Kidney epithelial cell (primary cell): ENCODE results near the gene PDE6H. TPM values are rescaled to one million over a fixed set of nuclear protein-coding genes. Genes with fewer than 3 reads are reported as not detected.

ENCODE experiments used
- DNase-seq: peaks from one replicate; pipeline ENCODE4 v3.0.0-alpha.2; 2010; ENCODE audit warnings: low read depth
- H3K27me3 ChIP-seq: 2 replicates; pipeline ENCODE4 v1.6.0; 2011; ENCODE audit warnings: low read length; ENCODE audit not compliant: control insufficient read depth, insufficient read depth
- H3K36me3 ChIP-seq: 2 replicates; pipeline ENCODE4 v1.5.1; 2011; ENCODE audit warnings: low read length; ENCODE audit not compliant: control insufficient read depth, insufficient read depth
- H3K4me3 ChIP-seq: 2 replicates; pipeline ENCODE4 v1.5.1; 2011; ENCODE audit warnings: low read depth, mild to moderate bottlenecking, control low read depth, low read length
- CTCF ChIP-seq: IDR thresholded peaks from 2 replicates; pipeline ENCODE4 v1.5.1; 2011; ENCODE audit warnings: mild to moderate bottlenecking, moderate library complexity, low read length, control low read depth, inconsistent platforms; ENCODE audit not compliant: insufficient read depth, poor library complexity, severe bottlenecking
- total RNA-seq: library from RNA; depleted of rRNA; stranded (reverse); fragments of >200 nt; gene quantifications from 2 replicates; pipeline ENCODE4 v1.2.3, GENCODE V29; 2015

The PDE6H gene
- total RNA-seq, 1 donor from 2014 or later = not detected

DNA sequence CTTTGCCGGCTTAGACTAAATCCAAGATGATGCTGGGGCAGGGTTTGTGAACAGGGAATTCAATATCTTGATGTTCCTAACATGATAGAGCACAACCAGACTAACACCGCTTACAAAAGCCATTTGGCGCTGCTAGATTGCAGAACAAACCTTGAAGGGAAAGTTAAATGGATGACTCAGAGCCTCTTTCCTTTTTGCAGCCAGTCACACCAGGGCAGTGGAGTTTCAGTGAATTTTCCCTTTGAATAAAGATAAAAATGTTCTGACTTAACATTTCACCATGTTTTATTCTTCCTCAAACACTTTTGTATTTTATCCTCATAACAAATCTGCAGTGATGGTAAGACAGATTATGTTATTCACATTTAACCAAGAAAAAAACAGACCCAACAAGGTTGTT lies 47.3 kb downstream of the PDE6H start:
- H3K4me3 ChIP-seq = no peak overlapping the region

More for the DNA sequence above, 47.3 kb downstream of the PDE6H start:
- DNase-seq = no peak
- no peak for TF ChIP-seq CTCF
- H3K27me3 ChIP-seq = no peaks in the 10 kb centered on the region
- H3K36me3 ChIP-seq = no peaks in the 10 kb centered on the region

Other genes with a start within 250 kb of the PDE6H start
- gene WBP11, start 169.6 kb upstream of the PDE6H start, total RNA-seq = 21.7 and 31.4 TPM in 2 replicates
- gene C12orf60, start 169.4 kb upstream of the PDE6H start, total RNA-seq = 4.7 and 4.9 TPM in 2 replicates
- gene SMCO3, start 158.9 kb upstream of the PDE6H start, total RNA-seq = not detected in 2 replicates
- not detected in 2 replicates for gene ART4, start 129.5 kb upstream of the PDE6H start, total RNA-seq
- gene MGP, start 87.2 kb upstream of the PDE6H start, total RNA-seq = 2.2 and 4.0 TPM in 2 replicates
- 0.07 and 0.13 TPM in 2 replicates for gene ERP27, start 34.5 kb upstream of the PDE6H start, total RNA-seq
- 10.4 and 13.8 TPM in 2 replicates for gene ARHGDIB, start 11.4 kb upstream of the PDE6H start, total RNA-seq
- gene RERG, start 248.4 kb downstream of the PDE6H start, total RNA-seq = 1.2 and 1.6 TPM in 2 replicates